Inflammatory macrophage treated with lipopolysaccharide for 4 hours (primary cell): Measurements from ENCODE around the gene AZU1.
A peak's percentile ranks its signal among the peaks of the same experiment; 100 is the strongest.
"Not testable (repeated sequence)": the region's sequence is repeated elsewhere in the genome, so short reads cannot be mapped to it uniquely, and the experiment has no call there.

Source experiments
- DNase-seq: peaks from one replicate; pipeline ENCODE4 v3.0.0-alpha.2; 2020

Gene AZU1

DNA sequence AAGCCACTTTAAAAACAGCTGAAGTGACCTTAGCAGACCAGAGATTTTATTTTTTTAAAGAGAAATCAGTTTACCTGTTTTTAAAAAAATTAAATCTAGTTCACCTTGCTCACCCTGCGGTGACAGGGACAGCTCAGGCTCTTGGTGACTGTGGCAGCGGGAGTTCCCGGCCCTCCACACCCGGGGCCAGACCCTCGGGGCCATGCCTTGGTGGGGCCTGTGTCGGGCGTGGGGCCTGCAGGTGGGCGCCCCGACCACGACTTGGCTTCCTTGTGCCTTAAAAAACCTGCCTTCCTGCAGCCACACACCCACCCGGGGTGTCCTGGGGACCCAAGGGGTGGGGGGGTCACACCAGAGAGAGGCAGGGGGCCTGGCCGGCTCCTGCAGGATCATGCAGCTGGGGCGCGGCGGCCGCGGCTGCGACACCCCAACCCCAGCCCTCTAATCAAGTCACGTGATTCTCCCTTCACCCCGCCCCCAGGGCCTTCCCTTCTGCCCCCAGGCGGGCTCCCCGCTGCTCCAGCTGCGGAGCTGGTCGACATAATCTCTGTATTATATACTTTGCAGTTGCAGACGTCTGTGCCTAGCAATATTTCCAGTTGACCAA is 16.7 kb upstream of the AZU1 start:
- no peak for DNase-seq

DNA sequence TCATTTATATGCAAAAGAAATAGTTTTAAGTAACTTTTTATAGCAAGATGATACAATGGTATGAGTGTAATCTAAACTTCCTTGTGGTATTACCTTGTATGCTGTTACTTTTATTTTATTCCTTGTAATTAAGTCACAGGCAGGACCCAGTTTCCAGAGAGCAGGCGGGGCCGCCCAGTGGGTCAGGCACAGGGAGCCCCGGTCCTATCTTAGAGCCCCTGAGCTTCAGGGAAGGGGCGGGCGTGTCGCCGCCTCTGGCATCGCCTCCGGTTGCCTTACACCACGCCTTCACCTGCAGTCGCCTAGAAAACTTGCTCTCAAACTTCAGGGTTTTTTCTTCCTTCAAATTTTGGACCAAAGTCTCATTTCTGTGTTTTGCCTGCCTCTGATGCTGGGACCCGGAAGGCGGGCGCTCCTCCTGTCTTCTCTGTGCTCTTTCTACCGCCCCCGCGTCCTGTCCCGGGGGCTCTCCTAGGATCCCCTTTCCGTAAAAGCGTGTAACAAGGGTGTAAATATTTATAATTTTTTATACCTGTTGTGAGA is 16.1 kb upstream of the AZU1 start:
- no peak for DNase-seq

DNA sequence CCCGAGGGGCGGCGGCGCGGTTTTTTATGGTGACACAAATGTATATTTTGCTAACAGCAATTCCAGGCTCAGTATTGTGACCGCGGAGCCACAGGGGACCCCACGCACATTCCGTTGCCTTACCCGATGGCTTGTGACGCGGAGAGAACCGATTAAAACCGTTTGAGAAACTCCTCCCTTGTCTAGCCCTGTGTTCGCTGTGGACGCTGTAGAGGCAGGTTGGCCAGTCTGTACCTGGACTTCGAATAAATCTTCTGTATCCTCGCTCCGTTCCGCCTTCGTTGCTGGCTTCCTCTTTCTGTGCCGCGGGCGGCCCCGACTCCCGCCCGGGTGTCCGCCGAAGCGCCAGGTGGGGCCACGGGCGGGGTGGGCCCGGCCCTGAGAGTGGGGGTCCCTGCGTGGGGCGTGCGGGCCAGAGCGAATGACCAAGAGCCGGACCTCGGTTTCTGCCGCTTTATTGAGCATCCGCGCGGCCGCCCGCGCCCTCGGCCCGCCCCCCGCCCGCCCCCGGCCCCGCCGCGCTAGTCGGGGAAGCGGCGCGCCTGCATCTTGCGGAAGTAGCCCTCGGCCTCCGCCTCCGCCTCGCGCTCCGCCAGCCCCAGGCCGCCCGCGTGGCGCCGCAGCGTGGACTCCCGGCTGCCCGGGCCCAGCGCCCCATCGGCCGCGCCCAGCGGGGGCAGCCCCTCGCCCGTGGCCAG is 15.4 kb upstream of the AZU1 start:
- DNase-seq = no peak

DNA sequence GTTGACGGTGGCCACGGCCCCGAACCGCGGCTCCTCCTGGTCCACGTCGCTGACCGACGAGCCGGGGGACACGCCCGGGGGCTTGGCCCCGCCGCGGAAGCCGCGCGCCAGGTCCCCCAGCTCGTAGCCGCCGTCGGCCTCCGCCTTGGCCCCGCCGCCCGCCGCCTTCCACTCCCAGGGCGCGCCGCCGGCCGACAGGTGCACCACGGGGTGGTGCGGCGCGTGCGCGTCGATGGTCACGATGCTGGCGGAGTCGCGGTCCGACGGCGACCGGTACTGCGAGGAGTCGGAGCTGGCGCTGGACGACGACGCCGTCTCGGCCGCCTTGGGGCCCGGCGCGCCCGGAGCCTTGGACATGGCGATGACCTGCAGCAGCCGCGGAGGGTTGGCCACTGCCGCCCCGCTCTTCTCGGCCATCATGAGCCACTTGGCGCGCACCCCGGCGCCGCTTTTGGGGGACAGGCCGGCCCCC is 14.9 kb upstream of the AZU1 start:
- no peak for DNase-seq

DNA sequence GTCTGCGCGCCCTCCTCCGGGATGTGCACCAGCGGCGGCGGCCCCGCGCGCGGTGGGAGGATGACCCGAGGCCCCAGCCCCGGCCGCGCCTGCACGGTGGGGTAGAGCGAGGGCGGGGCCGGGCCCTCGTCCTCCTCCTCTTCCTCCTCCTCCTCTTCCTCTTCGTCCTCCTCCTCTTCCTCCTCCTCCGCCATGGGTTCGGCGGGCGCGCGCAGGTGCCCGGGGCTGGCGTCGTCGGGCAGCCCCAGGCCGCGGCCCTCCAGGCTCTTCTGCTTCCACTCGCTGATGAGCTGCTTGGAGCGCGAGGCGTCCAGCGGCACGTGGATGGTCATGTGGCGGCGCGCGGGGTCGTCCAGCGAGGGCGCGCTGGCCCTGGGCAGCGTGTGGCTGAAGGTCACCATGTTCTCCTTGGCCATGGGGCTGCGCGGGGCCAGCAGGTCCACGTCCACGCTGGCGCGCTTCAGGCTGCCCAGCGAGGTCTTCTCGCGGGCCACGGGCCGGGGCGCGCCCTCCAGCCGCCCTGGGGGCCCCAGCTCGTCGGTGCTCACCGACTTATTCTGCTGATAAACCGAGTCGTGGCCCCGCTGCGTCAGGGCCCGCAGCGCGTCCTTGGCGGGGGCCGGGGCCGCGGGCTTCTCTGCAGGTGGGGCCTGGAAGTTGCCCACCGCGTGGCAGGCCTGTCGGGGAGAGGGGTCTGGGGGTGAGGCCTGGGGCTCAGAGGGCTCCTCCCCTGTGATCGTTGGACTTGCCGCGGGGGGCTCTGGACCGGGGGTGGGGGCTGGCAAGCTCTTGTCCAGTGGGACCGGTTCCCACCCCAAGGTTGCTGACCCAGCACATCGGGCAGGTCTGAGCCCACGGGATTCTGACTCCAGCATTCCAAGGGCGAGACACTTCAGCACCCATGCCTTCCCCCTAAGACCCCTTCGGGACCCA is 14.2 kb upstream of the AZU1 start:
- DNase-seq = no peak

DNA sequence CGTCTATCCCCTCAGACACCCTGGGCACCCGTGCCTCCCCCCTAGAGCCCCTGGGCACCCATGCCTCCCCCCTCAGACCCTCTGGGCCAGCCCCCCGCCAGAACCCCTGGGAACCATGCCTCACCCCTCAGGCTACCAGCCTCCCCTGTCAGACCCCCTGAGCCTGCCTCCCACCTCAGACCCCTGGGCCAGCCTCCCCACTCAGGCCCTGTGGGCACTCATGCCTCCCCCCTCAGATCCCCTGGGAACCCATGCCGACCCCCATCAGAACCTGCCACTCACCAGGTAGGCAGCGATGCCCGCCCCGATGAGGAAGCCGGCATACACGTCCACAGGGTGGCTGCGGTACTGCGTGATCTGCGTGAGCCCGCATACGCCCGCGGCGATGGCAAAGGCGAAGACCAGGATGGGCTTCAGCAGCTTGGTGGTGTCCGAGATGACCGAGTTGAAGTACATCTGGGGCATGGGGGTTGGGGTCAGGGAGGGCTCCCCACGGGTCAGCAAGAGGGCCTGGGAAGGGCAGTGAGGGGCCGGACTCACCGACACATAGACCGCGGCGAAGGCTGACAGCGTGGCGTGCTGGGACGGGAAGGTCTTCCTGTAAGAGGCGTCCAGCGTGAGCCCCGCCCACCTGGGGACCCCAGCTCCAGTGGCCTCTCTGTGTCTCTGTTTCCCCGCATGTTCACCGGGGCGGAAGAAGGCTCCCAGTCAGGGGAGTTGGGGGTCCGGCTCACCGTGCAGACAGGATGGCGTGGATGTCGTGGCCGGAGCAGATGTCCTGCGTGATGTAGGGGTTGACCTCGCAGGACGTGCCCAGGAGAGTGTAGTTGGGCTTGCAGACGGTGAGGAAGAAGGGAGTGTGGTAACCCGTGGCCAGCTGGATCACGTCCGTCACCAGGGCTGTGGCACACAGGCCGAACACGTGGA is 13.2 kb upstream of the AZU1 start:
- DNase-seq = no peak

DNA sequence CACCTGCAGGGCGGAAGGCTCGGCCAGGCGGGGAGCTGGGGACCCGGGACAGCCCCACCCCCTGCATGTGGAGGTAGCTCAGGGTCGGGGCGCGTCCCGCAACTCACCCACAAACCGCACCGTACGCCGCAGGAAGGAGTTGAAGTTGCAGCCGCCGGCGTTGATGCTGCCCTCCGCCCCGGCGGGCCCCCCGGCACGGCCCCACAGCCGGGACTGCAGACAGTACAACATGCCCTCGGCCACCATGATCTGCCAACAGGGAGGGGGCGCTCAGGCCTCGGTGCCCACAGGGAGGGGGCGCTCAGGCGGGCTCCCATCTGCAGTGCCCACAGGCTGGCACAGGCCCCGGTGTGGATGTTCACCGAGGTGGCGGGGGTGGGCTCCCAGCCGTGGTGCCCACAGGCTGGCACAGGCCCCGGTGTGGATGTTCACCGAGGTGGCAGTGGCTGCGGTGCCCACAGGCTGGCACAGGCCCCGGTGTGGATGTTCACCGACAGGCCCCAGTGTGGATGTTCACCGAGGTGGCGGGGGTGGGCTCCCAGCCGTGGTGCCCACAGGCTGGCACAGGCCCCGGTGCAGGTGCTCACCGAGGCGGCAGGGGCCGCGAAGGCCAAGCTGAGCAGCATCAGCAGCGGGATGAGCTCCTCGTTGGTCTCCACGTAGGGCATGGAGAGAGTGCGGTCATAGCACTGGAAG is 12.4 kb upstream of the AZU1 start:
- DNase-seq = no peak

DNA sequence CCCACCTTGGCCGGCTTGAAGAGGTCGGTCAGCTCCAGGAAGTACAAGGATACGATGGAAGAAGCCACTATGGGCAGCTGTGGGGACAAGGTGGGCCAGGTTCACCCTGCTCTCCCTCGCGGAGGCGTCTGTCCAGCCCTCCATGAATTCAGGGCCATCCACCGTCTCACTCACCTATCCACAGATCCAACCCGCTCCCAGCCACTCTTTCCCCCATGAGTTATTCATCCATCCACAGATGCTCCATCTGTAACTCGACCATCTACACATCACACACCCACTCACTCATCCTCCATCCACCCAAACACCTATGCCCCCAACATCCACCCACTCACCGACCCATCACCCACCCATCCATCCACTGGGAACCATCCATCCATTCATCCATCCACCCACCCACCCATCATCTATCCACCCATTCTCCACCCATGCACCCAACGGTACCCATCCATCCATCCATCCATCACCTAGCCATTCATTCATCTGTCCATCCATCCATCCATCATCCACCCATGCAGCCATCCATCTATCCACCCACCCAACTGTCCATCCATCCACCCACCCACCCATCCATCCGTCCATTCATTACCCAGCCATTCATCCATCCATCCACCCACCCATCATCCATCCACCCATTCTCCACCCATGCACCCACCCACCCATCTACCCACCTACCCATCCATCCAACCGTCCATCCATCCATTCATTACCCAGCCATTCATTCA is 11.7 kb upstream of the AZU1 start:
- no peak for DNase-seq

DNA sequence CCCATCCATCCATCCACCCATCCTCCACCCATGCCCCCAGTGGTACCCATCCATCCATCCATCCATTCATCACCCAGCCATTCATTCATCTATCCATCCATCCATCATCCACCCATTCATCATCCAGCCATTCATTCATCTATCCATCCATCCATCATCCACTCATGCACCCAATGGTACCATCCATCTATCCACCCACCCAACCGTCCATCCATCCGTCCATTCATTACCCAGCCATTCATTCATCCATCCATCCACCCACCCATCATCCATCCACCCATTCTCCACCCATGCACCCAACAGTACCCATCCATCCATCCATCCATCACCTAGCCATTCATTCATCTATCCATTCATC is 11.2 kb upstream of the AZU1 start:
- DNase-seq = no peak

DNA sequence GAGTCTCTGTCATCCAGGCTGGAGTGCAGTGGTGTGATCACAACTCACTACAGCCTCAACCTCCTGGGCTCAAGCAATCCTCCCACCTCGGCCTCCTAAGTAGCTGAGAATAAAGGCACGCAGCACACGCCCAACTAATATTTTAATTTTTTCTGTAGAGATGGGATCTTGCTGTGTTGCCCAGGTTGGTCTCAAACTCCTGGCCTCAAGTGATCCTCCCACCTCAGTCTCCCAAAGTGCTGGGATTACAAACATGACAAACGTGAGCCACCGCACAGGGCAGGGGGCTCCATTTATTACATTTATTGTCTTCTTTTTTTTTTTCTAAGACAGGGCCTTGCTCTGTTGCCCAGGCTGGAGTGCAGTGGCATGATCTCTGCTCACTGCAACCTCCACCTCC is 7.4 kb upstream of the AZU1 start:
- DNase-seq = not testable (repeated sequence)

DNA sequence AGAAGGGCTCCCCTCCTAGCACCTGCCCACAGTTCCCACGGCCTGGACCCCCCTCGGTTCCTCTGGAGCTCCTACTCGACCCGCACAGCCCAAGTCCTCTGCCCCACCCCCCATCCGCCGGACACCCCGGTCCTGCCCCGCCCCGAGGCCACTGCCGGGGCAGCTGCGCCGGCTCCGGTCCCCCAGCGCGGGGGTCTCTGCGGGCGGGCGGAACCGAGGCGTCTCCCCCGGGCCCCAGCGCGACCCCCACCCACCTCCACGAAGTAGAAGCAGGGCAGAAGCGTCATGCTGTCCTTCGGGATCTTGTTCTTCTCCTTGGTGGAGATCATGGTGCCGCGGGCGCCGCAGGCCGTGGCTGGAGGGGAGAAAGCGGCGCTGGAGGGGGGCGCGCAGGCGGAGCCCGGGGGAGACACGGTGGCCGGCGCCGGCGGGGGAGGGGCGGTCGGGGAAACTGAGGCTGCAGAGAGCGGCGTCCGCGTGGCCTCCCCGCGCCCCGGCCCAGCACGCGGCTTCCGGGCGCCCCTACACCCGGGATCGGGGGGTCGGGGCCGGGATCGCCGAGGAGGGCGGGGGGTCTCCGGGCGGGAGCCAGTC is 6.3 kb upstream of the AZU1 start:
- DNase-seq = no peak

DNA sequence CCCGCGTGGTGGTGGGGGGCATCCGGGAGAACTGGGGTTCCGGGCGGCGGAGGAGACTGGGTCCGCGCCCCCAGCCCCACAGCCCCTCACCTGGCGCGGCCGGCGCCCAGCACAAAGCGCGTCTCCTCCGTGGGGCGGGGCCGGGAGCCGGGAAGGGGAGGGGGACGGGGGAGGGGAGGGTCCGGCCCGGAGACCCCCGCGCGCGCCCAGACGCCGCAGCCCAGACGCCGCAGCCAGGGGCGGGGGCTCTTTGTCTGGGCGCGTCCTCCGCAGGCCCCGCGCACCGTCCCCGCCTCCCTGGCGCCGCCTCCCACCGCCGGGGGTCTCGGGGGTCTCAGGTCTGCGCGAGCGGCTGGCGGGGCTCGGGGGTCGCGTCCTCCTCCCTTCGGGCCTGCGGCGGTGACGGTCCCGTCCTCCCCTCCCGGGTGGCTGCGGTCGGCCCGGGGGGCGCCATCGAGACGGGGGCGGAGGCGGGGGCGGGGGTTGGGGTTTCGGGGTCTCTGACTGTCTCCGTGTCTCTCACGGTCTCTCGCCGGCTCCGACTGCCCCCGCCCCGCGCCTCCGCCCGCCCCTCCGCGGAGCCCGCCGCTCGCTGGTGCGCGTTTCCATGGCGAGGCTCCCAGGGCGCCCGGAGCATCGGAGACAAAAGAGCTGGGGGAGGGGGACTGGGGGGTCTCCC is 5.7 kb upstream of the AZU1 start, which contains the start of gene PLPPR3:
Gene PLPPR3 (minus strand): TSS at position 131 of the 679 bp plus-strand sequence. CDS start 396 bp downstream, outside the sequence.
- no peak for DNase-seq

DNA sequence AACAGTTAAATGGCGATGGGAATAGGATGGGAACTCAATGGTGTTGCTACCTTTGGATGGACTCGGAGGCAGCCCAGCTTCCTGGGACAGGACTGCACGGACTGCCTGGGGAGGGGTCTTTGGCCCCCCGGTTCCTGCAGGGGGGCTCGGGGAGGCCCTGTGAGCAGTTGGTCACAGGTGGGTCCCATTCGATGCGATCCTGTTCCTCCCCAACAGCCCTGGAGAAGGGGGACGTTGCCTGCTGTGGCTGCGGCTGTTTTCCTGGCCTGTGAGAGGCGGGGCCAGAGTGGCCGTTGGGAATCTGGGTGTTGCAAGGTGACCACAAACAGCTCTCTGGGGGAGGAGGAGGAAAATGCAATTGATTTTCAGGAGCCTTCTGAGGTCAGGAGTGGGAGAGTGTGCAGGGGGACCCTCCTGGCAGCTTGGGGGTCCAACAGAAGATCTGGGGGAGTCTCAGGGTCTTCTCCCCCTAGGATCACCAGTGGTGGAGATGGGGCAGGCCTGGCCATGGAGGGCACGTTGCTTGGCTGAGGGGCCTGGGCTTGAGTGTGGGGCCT is 4.0 kb upstream of the AZU1 start:
- no peak for DNase-seq

DNA sequence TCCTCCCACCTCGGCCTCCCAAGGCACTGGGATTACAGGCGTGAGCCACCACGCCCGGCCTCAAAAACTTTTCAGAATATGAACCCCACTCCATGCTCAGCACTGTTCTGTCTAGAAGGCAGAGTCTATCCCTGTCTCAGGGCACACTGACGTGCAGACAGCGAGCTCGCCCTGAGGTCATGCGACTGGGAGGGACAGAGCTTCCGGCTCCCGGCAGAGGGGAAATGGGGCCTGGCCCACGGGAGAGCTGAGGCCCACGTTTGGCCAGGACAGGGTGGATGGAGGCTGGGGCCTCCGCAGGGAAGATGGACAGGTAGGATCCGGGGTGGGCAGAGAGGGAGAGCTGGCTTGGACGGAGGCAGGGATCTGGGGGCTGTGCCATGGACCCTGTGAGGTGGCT is 2.8 kb upstream of the AZU1 start:
- peak; percentile 82 for DNase-seq

DNA sequence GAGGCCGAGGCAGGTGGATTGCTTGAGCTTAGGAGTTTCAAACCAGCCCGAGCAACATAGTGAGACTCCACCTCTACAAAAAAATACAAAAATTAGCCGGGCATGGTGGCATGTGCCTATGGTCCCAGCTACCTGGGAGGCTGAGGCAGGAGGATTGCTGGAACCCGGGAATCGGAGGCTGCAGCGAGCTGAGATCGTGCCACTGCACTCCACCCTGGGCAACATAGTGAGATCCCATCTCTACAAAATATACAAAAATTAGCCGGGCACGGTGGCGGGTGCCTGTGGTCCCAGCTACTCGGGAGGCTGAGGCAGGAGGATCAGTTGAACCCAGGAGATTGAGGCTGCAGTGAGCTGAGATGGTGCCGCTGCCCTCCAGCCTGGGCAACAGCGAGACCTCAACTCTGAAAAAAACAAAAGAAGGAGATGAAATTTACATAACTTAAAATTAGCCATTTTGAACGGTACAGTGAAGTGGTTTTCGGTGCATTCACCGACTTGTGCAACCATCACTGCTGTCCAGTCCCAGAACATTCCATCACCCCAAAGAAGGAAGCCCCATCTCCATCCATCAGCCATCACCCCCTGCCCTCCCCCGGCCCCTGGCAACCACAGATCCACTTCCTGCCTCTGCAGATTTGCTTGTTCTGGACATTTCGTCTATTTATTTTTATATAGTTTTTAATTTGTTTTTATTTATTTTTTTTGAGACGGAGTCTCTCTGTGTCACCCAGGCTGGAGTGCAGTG is 1.6 kb upstream of the AZU1 start:
- DNase-seq = peak; percentile 25

DNA sequence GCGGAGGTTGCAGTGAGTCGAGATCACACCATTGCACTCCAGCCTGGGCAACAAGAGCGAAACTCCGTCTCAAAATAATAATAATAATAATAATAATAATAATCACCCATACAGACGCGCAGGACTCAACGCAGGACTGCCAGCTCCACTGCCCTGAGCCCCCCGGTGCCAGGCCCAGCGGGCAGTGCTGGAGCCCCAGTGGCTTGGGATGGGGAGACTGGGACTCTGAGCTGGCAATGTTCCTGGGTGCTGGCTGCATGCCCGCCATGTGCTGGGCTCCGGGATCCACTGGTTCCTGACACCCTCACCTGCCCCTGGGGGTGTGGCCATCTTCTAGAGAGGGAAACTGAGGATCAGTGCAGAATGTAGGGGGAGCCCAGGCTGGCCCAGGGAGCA is 325 bp upstream of the AZU1 start:
- no peak for DNase-seq

DNA sequence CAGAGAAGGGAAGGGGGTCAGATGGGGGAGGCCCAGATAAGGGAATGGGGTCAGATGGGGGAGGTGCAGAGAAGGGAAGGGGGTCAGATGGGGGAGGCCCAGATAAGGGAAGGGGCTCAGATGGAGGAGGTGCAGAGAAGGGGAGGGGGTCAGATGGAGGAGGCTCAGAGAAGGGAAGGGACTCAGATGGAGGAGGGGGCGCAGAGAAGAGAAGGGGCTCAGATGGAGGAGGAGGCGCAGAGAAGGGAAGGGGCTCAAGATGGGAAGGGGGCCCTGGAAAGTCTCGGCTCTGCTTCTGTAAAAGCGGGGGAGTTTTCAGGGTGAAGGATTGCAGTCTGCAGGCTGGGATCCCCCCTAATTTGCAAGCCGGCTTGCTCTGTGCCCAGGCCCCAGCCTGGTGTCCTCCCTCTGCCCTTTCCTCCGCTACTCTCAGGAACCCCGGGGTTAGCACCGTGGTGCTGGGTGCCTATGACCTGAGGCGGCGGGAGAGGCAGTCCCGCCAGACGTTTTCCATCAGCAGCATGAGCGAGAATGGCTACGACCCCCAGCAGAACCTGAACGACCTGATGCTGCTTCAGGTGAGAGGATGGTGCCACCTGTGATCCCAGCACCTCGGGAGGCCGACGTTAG is 1.6 kb downstream of the AZU1 start:
- DNase-seq = no peak
